Liver (tissue), 9 donors: Measurements from ENCODE around the gene GTF3C4. TPM values are rescaled to one million over a fixed set of nuclear protein-coding genes. Genes with fewer than 3 reads are reported as not detected.
A peak's percentile ranks its signal among the peaks of the same experiment; 100 is the strongest.

Source experiments
- DNase-seq: peaks from one replicate; pipeline ENCODE4 v3.0.0-alpha.2; 2017; ENCODE audit warnings: low spot score
- H3K27ac ChIP-seq, 2 donors: one replicate each; pipeline ENCODE4 v1.7.0; 2013; ENCODE audit warnings: inconsistent platforms in 2 of 2, low read length in 2 of 2, control low read depth in 1 of 2, low read depth in 1 of 2, mild to moderate bottlenecking in 1 of 2
- H3K27me3 ChIP-seq, 4 donors: one replicate each; pipeline versions ENCODE4 v1.6.1 to v1.7.0; 2013; ENCODE audit warnings: low read length in 3 of 4, inconsistent platforms in 1 of 4, mild to moderate bottlenecking in 1 of 4, moderate library complexity in 1 of 4; ENCODE audit not compliant: control insufficient read depth in 4 of 4, insufficient read depth in 4 of 4
- H3K36me3 ChIP-seq, 4 donors: one replicate each; pipeline versions ENCODE4 v1.6.1 to v1.7.0; 2013; ENCODE audit warnings: low read length in 3 of 4, mild to moderate bottlenecking in 3 of 4, low read depth in 1 of 4, moderate library complexity in 1 of 4; ENCODE audit not compliant: control insufficient read depth in 4 of 4, insufficient read depth in 3 of 4
- H3K4me1 ChIP-seq, 4 donors: one replicate each; pipeline versions ENCODE4 v1.6.1 to v1.7.0; 2013; ENCODE audit warnings: low read length in 3 of 4, mild to moderate bottlenecking in 3 of 4, moderate library complexity in 1 of 4; ENCODE audit not compliant: control insufficient read depth in 4 of 4, insufficient read depth in 4 of 4
- H3K4me3 ChIP-seq, 3 donors: one replicate each; pipeline versions ENCODE4 v1.6.1 to v1.7.0; 2013; ENCODE audit warnings: low read length in 3 of 3, control low read depth in 1 of 3, low read depth in 1 of 3, mild to moderate bottlenecking in 1 of 3
- H3K9ac ChIP-seq, 2 donors: one replicate each; pipeline ENCODE4 v1.7.0; 2013; ENCODE audit warnings: low read length in 2 of 2, mild to moderate bottlenecking in 2 of 2, moderate library complexity in 2 of 2, control low read depth in 1 of 2, low read depth in 1 of 2
- H3K9me3 ChIP-seq, 4 donors: one replicate each; pipeline versions ENCODE4 v1.6.1 to v1.7.0; 2013; ENCODE audit warnings: low read length in 3 of 4; ENCODE audit not compliant: control insufficient read depth in 4 of 4
- ATF3 ChIP-seq: IDR thresholded peaks from 2 replicates; pipeline ENCODE4 v1.6.1; 2016; ENCODE audit warnings: antibody characterized with exemption
- CTCF ChIP-seq: fragments of 150-350 bp; IDR thresholded peaks from 2 replicates; pipeline ENCODE4 v1.5.1; 2017; ENCODE audit warnings: improper control_type of control experiment, low read depth, low read length; ENCODE audit not compliant: missing input control
- EGR1 ChIP-seq, 2 donors: IDR thresholded peaks; 2 replicates each; pipeline ENCODE4 v1.6.1; 2016 to 2018; ENCODE audit warnings: antibody characterized with exemption in 2 of 2, low read depth in 2 of 2
- FOXA1 ChIP-seq: IDR thresholded peaks from 2 replicates; pipeline ENCODE4 v1.6.1; 2016; ENCODE audit warnings: antibody characterized with exemption
- FOXA2 ChIP-seq: IDR thresholded peaks from 2 replicates; pipeline ENCODE4 v1.6.1; 2016; ENCODE audit warnings: antibody characterized with exemption
- GABPA ChIP-seq, 2 donors: IDR thresholded peaks in 1 of 2; conservative IDR thresholded peaks in 1 of 2; 2 replicates each; pipeline ENCODE4 v1.6.1; 2016; ENCODE audit warnings: antibody characterized with exemption in 2 of 2, mild to moderate bottlenecking in 1 of 2, moderate library complexity in 1 of 2
- HNF4A ChIP-seq, 2 donors: conservative IDR thresholded peaks; 2 replicates each; pipeline ENCODE4 v1.6.1; 2016; ENCODE audit warnings: antibody characterized with exemption in 2 of 2, mild to moderate bottlenecking in 2 of 2
- HNF4G ChIP-seq: IDR thresholded peaks from 2 replicates; pipeline ENCODE4 v1.6.1; 2016; ENCODE audit warnings: antibody characterized with exemption
- JUND ChIP-seq, 2 donors: IDR thresholded peaks; 2 replicates each; pipeline ENCODE4 v1.6.1; 2016; ENCODE audit warnings: antibody characterized with exemption in 2 of 2
- MAX ChIP-seq: IDR thresholded peaks from 2 replicates; pipeline ENCODE4 v1.6.1; 2016; ENCODE audit warnings: antibody characterized with exemption
- REST ChIP-seq: IDR thresholded peaks from 2 replicates; pipeline ENCODE4 v1.6.1; 2016; ENCODE audit warnings: antibody characterized with exemption, mild to moderate bottlenecking
- RXRA ChIP-seq, 2 donors: IDR thresholded peaks; 2 replicates each; pipeline ENCODE4 v1.6.1; 2017 to 2018; ENCODE audit warnings: antibody characterized with exemption in 2 of 2, mild to moderate bottlenecking in 1 of 2
- SP1 ChIP-seq: IDR thresholded peaks from 2 replicates; pipeline ENCODE4 v1.6.1; 2018; ENCODE audit warnings: antibody characterized with exemption, mild to moderate bottlenecking
- TAF1 ChIP-seq: conservative IDR thresholded peaks from 2 replicates; pipeline ENCODE4 v1.6.1; 2016; ENCODE audit warnings: antibody characterized with exemption, mild to moderate bottlenecking
- YY1 ChIP-seq: IDR thresholded peaks from 2 replicates; pipeline ENCODE4 v1.6.1; 2016; ENCODE audit warnings: antibody characterized with exemption, mild to moderate bottlenecking
- ZBTB33 ChIP-seq: IDR thresholded peaks from 2 replicates; pipeline ENCODE4 v1.6.1; 2016; ENCODE audit warnings: antibody characterized with exemption
- WGBS: extraction: QIAGEN DNeasy Blood & Tissue Kit; methylation state at CpG from one replicate; pipeline ENCODE4 v1.1.7; 2013; 5-methylcytosine and 5-hydroxymethylcytosine counted together
- polyA plus RNA-seq, 2 donors: library from polyadenylated mRNA; stranded (reverse) in 1 of 2; unstranded in 1 of 2; fragments of 200-250 nt in 1 of 2; fragments of >200 nt in 1 of 2; fragmentation: Nextera tagmentation in 1 of 2; extraction: Ambion mirVana in 1 of 2; gene quantifications; one replicate each; pipeline versions ENCODE4 v1.2.1 to v1.2.3, GENCODE V29; 2013 to 2015
- total RNA-seq, 2 donors: library from RNA; depleted of rRNA; stranded (reverse); fragments of >200 nt; gene quantifications; one replicate each; pipeline ENCODE4 v1.2.3, GENCODE V29; 2014
- donor health status: healthy.
- donor health status: healthy.
- donor health status: healthy.
- donor health status: healthy.
- donor health status: healthy.

The GTF3C4 gene
- total and polyA plus RNA-seq, 4 donors: 1.4 to 7.2 (median 5.0) TPM

GRCh38 chr9:132671620-132672412 lies 1.6 kb downstream of the GTF3C4 start:
- H3K9me3 ChIP-seq: no peaks in the 10 kb centered on the region
- H3K4me1 ChIP-seq: peaks cover 2 to 27% (median 19%) of the 10 kb centered on the region in 4 donors
- H3K9ac ChIP-seq: peak overlapping the region in 1 of 2 donors; percentile 3
- H3K4me3 ChIP-seq: peak overlapping the region in 2 of 3 donors; percentile 88 to 91
- H3K27ac ChIP-seq: no peak overlapping the region
- DNase-seq: no peak
- TF ChIP-seq HNF4A (conservative IDR thresholded peaks at IDR 0.05) (no peak), MAX (no peak), CTCF (no peak), SP1 (no peak), ZBTB33 (no peak), HNF4G (no peak), GABPA (IDR thresholded peaks at IDR 0.05 in 1 of 2, conservative IDR thresholded peaks at IDR 0.05 in 1 of 2) (no peak), JUND (IDR thresholded peaks at IDR 0.05) (no peak), TAF1 (no peak), FOXA2 (no peak), YY1 (no peak), RXRA (IDR thresholded peaks at IDR 0.05) (no peak), FOXA1 (no peak), REST (no peak)
- no peaks in the 10 kb centered on the region for H3K27me3 ChIP-seq
- H3K36me3 ChIP-seq: peaks cover 0 to 3% (median 0%) of the 10 kb centered on the region in 4 donors
- 92% methylated on average over 6 of the region's 6 CpGs for WGBS

GRCh38 chr9:132672413-132672690 lies 2.1 kb downstream of the GTF3C4 start:
- peaks cover 0 to 3% (median 0%) of the 10 kb centered on the region in 4 donors for H3K36me3 ChIP-seq
- no peak for DNase-seq
- H3K9ac ChIP-seq: no peak overlapping the region
- WGBS: 65% methylated on average over 5 of the region's 5 CpGs
- no peak overlapping the region for H3K27ac ChIP-seq
- no peaks in the 10 kb centered on the region for H3K27me3 ChIP-seq
- peaks cover 2 to 27% (median 19%) of the 10 kb centered on the region in 4 donors for H3K4me1 ChIP-seq
- no peak overlapping the region for H3K4me3 ChIP-seq
- H3K9me3 ChIP-seq: no peaks in the 10 kb centered on the region
- TF ChIP-seq HNF4A (conservative IDR thresholded peaks at IDR 0.05): no peak
- no peak for TF ChIP-seq EGR1 (IDR thresholded peaks at IDR 0.05; ENCODE audit: low read depth in 2 of 2)
- TF ChIP-seq FOXA2: no peak
- no peak for TF ChIP-seq REST
- no peak for TF ChIP-seq HNF4G
- TF ChIP-seq SP1: no peak
- TF ChIP-seq CTCF: no peak
- TF ChIP-seq ATF3: no peak
